GM12878 (cell line): Measurements from ENCODE around the gene LTB. TPM values are rescaled to one million over a fixed set of nuclear protein-coding genes. Genes with fewer than 3 reads are reported as not detected.

Experiments
- ATAC-seq: fragments of 200-7000 bp; cut with Tn5 transposase; 3 replicates; pipeline ENCODE4 v1.9.1; 2020; ENCODE audit warnings: mild to moderate bottlenecking, moderate library complexity
- BruUV-seq: library from RNA; stranded (reverse); fragments of 400-500 nt; replicated peaks from 2 replicates; lab custom pipeline; 2021; lab: Mats Ljungman, UMichigan
- CTCF ChIA-PET: fragments of 300-600 bp; sonication (Branson Sonifier 250); formaldehyde crosslinking; extraction: SDS; loops from one replicate; lab custom pipeline; 2021; ENCODE audit warnings: inconsistent platforms; lab: Yijun Ruan, JAX
- POLR2A ChIA-PET: fragments of 350-600 bp; formaldehyde crosslinking; extraction: SDS; loops from one replicate; lab custom pipeline; 2021; ENCODE audit warnings: inconsistent platforms; lab: Charles Lee
- RAD21 ChIA-PET: fragments of 300-600 bp; sonication (Branson Sonifier 250); formaldehyde crosslinking; loops from one replicate; lab custom pipeline; 2023; ENCODE audit warnings: antibody characterized with exemption; ENCODE audit not compliant: unreplicated experiment; lab: Charles Lee
- SMC1A ChIA-PET: fragments of 300-600 bp; sonication (Branson Sonifier 250); formaldehyde crosslinking; loops from one replicate; lab custom pipeline; 2023; ENCODE audit not compliant: unreplicated experiment, uncharacterized antibody; lab: Charles Lee
- DNase-seq: peaks from one replicate; pipeline ENCODE4 v3.0.0-alpha.2; 2011; ENCODE audit warnings: low read depth, low spot score
- FAIRE-seq: peaks from 3 replicates; lab custom pipeline; 2011; peaks lifted over from hg19 to GRCh38; lab: Jason Lieb, UNC
- H2AFZ ChIP-seq: 2 replicates; pipeline ENCODE4 v1.6.0; 2011; ENCODE audit warnings: low read depth, low read length, control low read depth; ENCODE audit not compliant: control insufficient read depth
- H3K27ac ChIP-seq: 2 replicates; pipeline ENCODE4 v1.5.1; 2011; ENCODE audit warnings: control low read depth; ENCODE audit not compliant: control insufficient read depth, insufficient read depth
- H3K27me3 ChIP-seq, 2 experiments: replicated peaks in 1 of 2; 2 replicates each; pipeline versions ENCODE4 v1.6.0 to v1.6.1; 2011; ENCODE audit warnings: low read length in 1 of 2; ENCODE audit not compliant: control insufficient read depth in 2 of 2, insufficient read depth in 2 of 2
- H3K36me3 ChIP-seq, 2 experiments: 2 replicates each; pipeline ENCODE4 v1.5.1; 2011; ENCODE audit warnings: low read length in 1 of 2; ENCODE audit not compliant: control insufficient read depth in 2 of 2, insufficient read depth in 2 of 2
- H3K4me1 ChIP-seq: 2 replicates; pipeline ENCODE4 v1.6.1; 2011; ENCODE audit warnings: mild to moderate bottlenecking, low read length, moderate library complexity, mixed read lengths; ENCODE audit not compliant: control insufficient read depth, insufficient read depth
- H3K4me2 ChIP-seq: 2 replicates; pipeline ENCODE4 v1.6.0; 2011; ENCODE audit warnings: control low read depth; ENCODE audit not compliant: control insufficient read depth, insufficient read depth
- H3K4me3 ChIP-seq: fragments of 200-600 bp; sonication (generic); 2 replicates; pipeline ENCODE4 v1.5.1; 2016
- H3K79me2 ChIP-seq: 2 replicates; pipeline ENCODE4 v1.6.0; 2011; ENCODE audit warnings: low read length; ENCODE audit not compliant: control insufficient read depth, insufficient read depth
- H3K9ac ChIP-seq: 2 replicates; pipeline ENCODE4 v1.8.0; 2011; ENCODE audit warnings: low read length, control low read depth, mixed read lengths; ENCODE audit not compliant: control insufficient read depth, insufficient read depth
- H3K9me3 ChIP-seq: replicated peaks from 3 replicates; pipeline ENCODE4 v1.5.1; 2011; ENCODE audit warnings: mild to moderate bottlenecking, low read length; ENCODE audit not compliant: control insufficient read depth, insufficient read depth
- H4K20me1 ChIP-seq: 2 replicates; pipeline ENCODE4 v1.6.0; 2011; ENCODE audit not compliant: control insufficient read depth, insufficient read depth
- BCL11A ChIP-seq: IDR thresholded peaks from 2 replicates; pipeline ENCODE4 v1.6.1; 2011; ENCODE audit warnings: low read depth, low read length
- KDM1A ChIP-seq: fragments of 200-600 bp; sonication (generic); IDR thresholded peaks from 2 replicates; pipeline ENCODE4 v1.6.1; 2016; ENCODE audit warnings: borderline replicate concordance
- MEF2B ChIP-seq: fragments of 450-650 bp; IDR thresholded peaks from 2 replicates; pipeline ENCODE4 v1.6.1; 2018; ENCODE audit warnings: mild to moderate bottlenecking, moderate library complexity; ENCODE audit not compliant: partially characterized antibody, poor library complexity, severe bottlenecking
- MTA2 ChIP-seq: fragments of 450-650 bp; IDR thresholded peaks from 2 replicates; pipeline ENCODE4 v1.6.1; 2016; ENCODE audit warnings: low read depth, mild to moderate bottlenecking, moderate library complexity
- MYC ChIP-seq: IDR thresholded peaks from 2 replicates; pipeline ENCODE4 v1.6.1; 2011; ENCODE audit warnings: mild to moderate bottlenecking, low read length, moderate library complexity, inconsistent platforms; ENCODE audit not compliant: insufficient read depth, insufficient replicate concordance, insufficient read length, severe bottlenecking
- SPI1 ChIP-seq: IDR thresholded peaks from 2 replicates; pipeline ENCODE4 v1.6.1; 2011; ENCODE audit warnings: low read depth, mild to moderate bottlenecking, low read length, moderate library complexity, borderline replicate concordance; ENCODE audit not compliant: insufficient read depth
- YBX1 ChIP-seq: fragments of 450-650 bp; IDR thresholded peaks from 2 replicates; pipeline ENCODE4 v1.6.1; 2016; ENCODE audit warnings: antibody characterized with exemption
- YY1 ChIP-seq: IDR thresholded peaks from 2 replicates; pipeline ENCODE4 v1.6.1; 2011; ENCODE audit warnings: low read depth, mild to moderate bottlenecking, low read length
- ZBED1 ChIP-seq: IDR thresholded peaks from 2 replicates; pipeline ENCODE4 v1.6.1; 2016; ENCODE audit warnings: borderline replicate concordance
- ZNF24 ChIP-seq: fragments of 450-650 bp; IDR thresholded peaks from 2 replicates; pipeline ENCODE4 v1.6.1; 2017; ENCODE audit warnings: antibody characterized with exemption, mild to moderate bottlenecking
- ZNF687 ChIP-seq: fragments of 450-650 bp; IDR thresholded peaks from 2 replicates; pipeline ENCODE4 v1.6.1; 2017; ENCODE audit warnings: mild to moderate bottlenecking, moderate library complexity
- WGBS: methylation state at CpG from one replicate; pipeline ENCODE4 v1.1.6; 2016; ENCODE audit warnings: low lambda C conversion rate; ENCODE audit not compliant: insufficient replicate concordance, insufficient coverage; ENCODE audit errors: missing lambda C conversion rate; 5-methylcytosine and 5-hydroxymethylcytosine counted together
- in situ Hi-C: fragments of 300-500 bp; cut with MboI; formaldehyde crosslinking; loops from 9 replicates; pipeline ENCODE4 v1.14.3; 2018; ENCODE audit warnings: mixed read lengths
- intact Hi-C: fragments of 100-400 bp; cut with micrococcal nuclease; formaldehyde crosslinking; loops from one replicate; pipeline ENCODE4 v1.14.2; 2022; ENCODE audit not compliant: unreplicated experiment
- polyA plus RNA-seq, 11 experiments: library from polyadenylated mRNA; depleted of rRNA in 4 of 11; unstranded in 6 of 11; stranded (reverse) in 5 of 11; fragments of >200 nt; fragmentation: Nextera tagmentation in 4 of 11; fragmentation: Illumina TruSeq in 1 of 11; extraction: Ambion mirVana in 4 of 11; extraction: Trizol in 1 of 11; gene quantifications; 1 replicate in 1 of 11; 2 replicates in 10 of 11; pipeline versions ENCODE4 v1.2.1 to v1.2.3, GENCODE V29; 2011 to 2016; ENCODE audit warnings: inconsistent platforms in 2 of 11, missing spikeins in 2 of 11, low read depth in 1 of 11
- total RNA-seq, 4 experiments: library from RNA; depleted of rRNA in 3 of 4; stranded (reverse); fragments of >200 nt in 3 of 4; fragmentation: Illumina TruSeq in 1 of 4; extraction: Trizol in 1 of 4; gene quantifications; 2 replicates each; pipeline versions ENCODE4 v1.2.1 to v1.2.3, GENCODE V29; 2013 to 2021
- TF ChIP-seq, protein P1 (sequence below): IDR thresholded peaks from 2 replicates; pipeline ENCODE4 v1.6.1; 2012; ENCODE audit warnings: mild to moderate bottlenecking, low read depth, low read length
- TF ChIP-seq, protein P2 (sequence below): IDR thresholded peaks from 2 replicates; pipeline ENCODE4 v1.6.1; 2012; ENCODE audit warnings: low read depth, low read length, improper control_type of control experiment

LTB gene
- total and polyA plus RNA-seq, 10 of the 15 experiments (the other 5 are each of a cell fraction or from before 2014, with no cell fraction given) = 0.71 to 74.3 (median 20.0) TPM

DNA sequence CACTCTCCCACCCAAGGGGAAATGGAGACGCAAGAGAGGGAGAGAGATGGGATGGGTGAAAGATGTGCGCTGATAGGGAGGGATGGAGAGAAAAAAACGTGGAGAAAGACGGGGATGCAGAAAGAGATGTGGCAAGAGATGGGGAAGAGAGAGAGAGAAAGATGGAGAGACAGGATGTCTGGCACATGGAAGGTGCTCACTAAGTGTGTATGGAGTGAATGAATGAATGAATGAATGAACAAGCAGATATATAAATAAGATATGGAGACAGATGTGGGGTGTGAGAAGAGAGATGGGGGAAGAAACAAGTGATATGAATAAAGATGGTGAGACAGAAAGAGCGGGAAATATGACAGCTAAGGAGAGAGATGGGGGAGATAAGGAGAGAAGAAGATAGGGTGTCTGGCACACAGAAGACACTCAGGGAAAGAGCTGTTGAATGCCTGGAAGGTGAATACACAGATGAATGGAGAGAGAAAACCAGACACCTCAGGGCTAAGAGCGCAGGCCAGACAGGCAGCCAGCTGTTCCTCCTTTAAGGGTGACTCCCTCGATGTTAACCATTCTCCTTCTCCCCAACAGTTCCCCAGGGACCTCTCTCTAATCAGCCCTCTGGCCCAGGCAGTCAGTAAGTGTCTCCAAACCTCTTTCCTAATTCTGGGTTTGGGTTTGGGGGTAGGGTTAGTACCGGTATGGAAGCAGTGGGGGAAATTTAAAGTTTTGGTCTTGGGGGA is 6.1 kb downstream of the LTB start:
- Histone ChIP-seq H3K79me2 (peaks cover 86% of the 10 kb centered on the region), H3K4me3 (peak overlapping the region; percentile 91), H2AFZ (no peak overlapping the region), H3K4me1 (peaks cover 55% of the 10 kb centered on the region), H3K27ac (peak overlapping the region; percentile 96), H3K9me3 (no peaks in the 10 kb centered on the region), H3K27me3 (no peaks in the 10 kb centered on the region), H3K4me2 (peak overlapping the region; percentile 84), H3K36me3 (peaks cover 0 to 7% of the 10 kb centered on the region in 2 experiments; a peak in 2 of 4 replicates), H4K20me1 (no peaks in the 10 kb centered on the region), H3K9ac (peak overlapping the region; percentile 82)
- in situ Hi-C loops (no loop called here), intact Hi-C loops (loop anchor here (1.0 kb wide), 1 partner anchor 16 kb away; no protein-coding TSS in a partner anchor)
- ChIA-PET CTCF (interaction anchor here (0.6 to 31.0 kb wide), 7 partner anchors 17 to 243 kb away, joined by 3 to 2098 read pairs (median 3); partner anchors contain the start of genes ATP6V1G2, DDX39B, LST1 and LTA), POLR2A (interaction anchor here (0.7 to 17.1 kb wide), 12 partner anchors 8 to 254 kb away, joined by 3 to 282 read pairs (median 12); partner anchors contain the start of genes ATP6V1G2, DDX39B, LSM2 and LST1), SMC1A (interaction anchor here (0.8 to 45.5 kb wide), 8 partner anchors 9 to 45 kb away, joined by 3 to 1989 read pairs (median 4); partner anchors contain the start of genes AIF1, ATP6V1G2, DDX39B and LST1), RAD21 (interaction anchor here (0.5 to 17.5 kb wide), 15 partner anchors 8 to 1396 kb away, joined by 3 to 620 read pairs (median 5); partner anchors contain the start of genes ATP6V1G2, DDX39B, GPANK1 and LST1)
- FAIRE-seq = no peak
- DNase-seq = no peak
- WGBS = 5% methylated on average over 8 of the region's 8 CpGs
- BruUV-seq = TSS peak; percentile 89
- no peak for ATAC-seq
- TF ChIP-seq YBX1 (0 out of 2 replicates have a peak, but pooled peaks have one; percentile 6), BCL11A (no peak), MEF2B (peak; percentile 69), ZNF24 (peak; percentile 91), KDM1A (no peak), MYC (no peak), SPI1 (0 out of 2 replicates have a peak, but pooled peaks have one; percentile 3), YY1 (peak; percentile 8; the same call in 1 of the 2 replicates), MTA2 (no peak), ZNF687 (no peak), ZBED1 (peak; percentile 20; the same call in 1 of the 2 replicates)
- TF ChIP-seq, protein P1, sequence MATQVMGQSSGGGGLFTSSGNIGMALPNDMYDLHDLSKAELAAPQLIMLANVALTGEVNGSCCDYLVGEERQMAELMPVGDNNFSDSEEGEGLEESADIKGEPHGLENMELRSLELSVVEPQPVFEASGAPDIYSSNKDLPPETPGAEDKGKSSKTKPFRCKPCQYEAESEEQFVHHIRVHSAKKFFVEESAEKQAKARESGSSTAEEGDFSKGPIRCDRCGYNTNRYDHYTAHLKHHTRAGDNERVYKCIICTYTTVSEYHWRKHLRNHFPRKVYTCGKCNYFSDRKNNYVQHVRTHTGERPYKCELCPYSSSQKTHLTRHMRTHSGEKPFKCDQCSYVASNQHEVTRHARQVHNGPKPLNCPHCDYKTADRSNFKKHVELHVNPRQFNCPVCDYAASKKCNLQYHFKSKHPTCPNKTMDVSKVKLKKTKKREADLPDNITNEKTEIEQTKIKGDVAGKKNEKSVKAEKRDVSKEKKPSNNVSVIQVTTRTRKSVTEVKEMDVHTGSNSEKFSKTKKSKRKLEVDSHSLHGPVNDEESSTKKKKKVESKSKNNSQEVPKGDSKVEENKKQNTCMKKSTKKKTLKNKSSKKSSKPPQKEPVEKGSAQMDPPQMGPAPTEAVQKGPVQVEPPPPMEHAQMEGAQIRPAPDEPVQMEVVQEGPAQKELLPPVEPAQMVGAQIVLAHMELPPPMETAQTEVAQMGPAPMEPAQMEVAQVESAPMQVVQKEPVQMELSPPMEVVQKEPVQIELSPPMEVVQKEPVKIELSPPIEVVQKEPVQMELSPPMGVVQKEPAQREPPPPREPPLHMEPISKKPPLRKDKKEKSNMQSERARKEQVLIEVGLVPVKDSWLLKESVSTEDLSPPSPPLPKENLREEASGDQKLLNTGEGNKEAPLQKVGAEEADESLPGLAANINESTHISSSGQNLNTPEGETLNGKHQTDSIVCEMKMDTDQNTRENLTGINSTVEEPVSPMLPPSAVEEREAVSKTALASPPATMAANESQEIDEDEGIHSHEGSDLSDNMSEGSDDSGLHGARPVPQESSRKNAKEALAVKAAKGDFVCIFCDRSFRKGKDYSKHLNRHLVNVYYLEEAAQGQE = no peak
- TF ChIP-seq, protein P2, sequence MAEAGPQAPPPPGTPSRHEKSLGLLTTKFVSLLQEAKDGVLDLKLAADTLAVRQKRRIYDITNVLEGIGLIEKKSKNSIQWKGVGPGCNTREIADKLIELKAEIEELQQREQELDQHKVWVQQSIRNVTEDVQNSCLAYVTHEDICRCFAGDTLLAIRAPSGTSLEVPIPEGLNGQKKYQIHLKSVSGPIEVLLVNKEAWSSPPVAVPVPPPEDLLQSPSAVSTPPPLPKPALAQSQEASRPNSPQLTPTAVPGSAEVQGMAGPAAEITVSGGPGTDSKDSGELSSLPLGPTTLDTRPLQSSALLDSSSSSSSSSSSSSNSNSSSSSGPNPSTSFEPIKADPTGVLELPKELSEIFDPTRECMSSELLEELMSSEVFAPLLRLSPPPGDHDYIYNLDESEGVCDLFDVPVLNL = no peak
